Measurements from ENCODE around the gene NTM.

- TF ChIP-seq CTCF (IDR thresholded peaks at IDR 0.05 in 2 of 3, conservative IDR thresholded peaks at IDR 0.05 in 1 of 3; ENCODE audit: borderline replicate concordance in 1 of 3, insufficient read depth in 1 of 3, low read depth in 2 of 3, low read length in 2 of 3), result no peak
- TF ChIP-seq TCF7L2 (IDR thresholded peaks at IDR 0.05; ENCODE audit: borderline replicate concordance, extremely low read depth, insufficient read depth, insufficient read length), result no peak
- no peak for TF ChIP-seq POLR2A (IDR thresholded peaks at IDR 0.05; ENCODE audit: borderline replicate concordance, extremely low read depth, insufficient read depth, insufficient read length)
- no peak for TF ChIP-seq POLR2AphosphoS5 (IDR thresholded peaks at IDR 0.05; ENCODE audit: low read depth, low read length)
- no peak for TF ChIP-seq EZH2 (IDR thresholded peaks at IDR 0.05)
- TF ChIP-seq SIN3A (IDR thresholded peaks at IDR 0.05; ENCODE audit: low read depth), result no peak
- no peak for TF ChIP-seq ATF3 (IDR thresholded peaks at IDR 0.05)
- TF ChIP-seq MAX (IDR thresholded peaks at IDR 0.05), result no peak
- TF ChIP-seq EZH2phosphoT487 (IDR thresholded peaks at IDR 0.05; ENCODE audit: borderline replicate concordance), result no peak
These were observed 364.5 kb downstream of the NTM start for GRCh38 chr11:131734871-131735270.

All from HCT116 (cell line).